ENCODE data around the gene KIF6. TPM values are rescaled to one million over a fixed set of nuclear protein-coding genes. Genes with fewer than 3 reads are reported as not detected.
"Not testable (repeated sequence)": the region's sequence is repeated elsewhere in the genome, so short reads cannot be mapped to it uniquely, and the experiment has no call there.

Gene KIF6
- total RNA-seq, 2 experiments from 2014 or later, result 0.62 to 0.96 TPM

GRCh38 chr6:39746795-39747194 lies 21.6 kb upstream of the KIF6 start:
- Mint-ChIP-seq H3K27ac (no peak overlapping the region), H3K36me3 (peaks cover 2% of the 10 kb centered on the region), H3K4me3 (no peak overlapping the region), H3K4me1 (no peaks in the 10 kb centered on the region), H3K27me3 (peaks cover 10% of the 10 kb centered on the region), H3K9me3 (peaks cover 2% of the 10 kb centered on the region)
- no peak for DNase-seq

DNA sequence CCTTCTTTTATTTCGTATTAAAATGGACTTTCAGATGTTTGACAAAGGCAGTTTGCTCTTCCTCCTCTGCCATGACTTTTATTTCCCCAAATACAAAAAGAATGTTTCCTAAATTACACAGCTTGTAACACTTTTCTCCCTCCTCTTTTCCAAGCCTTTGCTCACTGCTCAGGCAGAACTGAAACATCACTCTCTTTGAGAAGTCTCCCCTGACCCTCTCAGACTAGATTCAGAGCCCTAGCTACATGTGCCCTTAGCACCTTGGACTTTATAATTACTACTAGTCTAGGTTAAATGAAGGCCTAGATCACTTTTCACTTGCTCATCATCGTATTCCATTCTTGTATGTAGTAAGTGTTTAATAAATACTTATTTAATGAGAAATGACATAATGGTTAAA lies 8.5 kb upstream of the KIF6 start:
- H3K36me3 Mint-ChIP-seq, result peaks cover 4% of the 10 kb centered on the region
- peaks cover 7% of the 10 kb centered on the region for H3K9me3 Mint-ChIP-seq
- H3K27ac Mint-ChIP-seq, result no peak overlapping the region
- no peak overlapping the region for H3K4me3 Mint-ChIP-seq
- H3K27me3 Mint-ChIP-seq, result peaks cover 26% of the 10 kb centered on the region
- no peak for DNase-seq
- H3K4me1 Mint-ChIP-seq, result no peaks in the 10 kb centered on the region

- H3K27ac Mint-ChIP-seq, result no peak overlapping the region
- H3K9me3 Mint-ChIP-seq, result no peaks in the 10 kb centered on the region
- H3K36me3 Mint-ChIP-seq, result no peaks in the 10 kb centered on the region
- no peak overlapping the region for H3K4me3 Mint-ChIP-seq
- no peaks in the 10 kb centered on the region for H3K4me1 Mint-ChIP-seq
- peaks cover 22% of the 10 kb centered on the region for H3K27me3 Mint-ChIP-seq
- DNase-seq, result no peak
Observed at GRCh38 chr6:39731565-39731964, 6.4 kb upstream of the KIF6 start.

DNA sequence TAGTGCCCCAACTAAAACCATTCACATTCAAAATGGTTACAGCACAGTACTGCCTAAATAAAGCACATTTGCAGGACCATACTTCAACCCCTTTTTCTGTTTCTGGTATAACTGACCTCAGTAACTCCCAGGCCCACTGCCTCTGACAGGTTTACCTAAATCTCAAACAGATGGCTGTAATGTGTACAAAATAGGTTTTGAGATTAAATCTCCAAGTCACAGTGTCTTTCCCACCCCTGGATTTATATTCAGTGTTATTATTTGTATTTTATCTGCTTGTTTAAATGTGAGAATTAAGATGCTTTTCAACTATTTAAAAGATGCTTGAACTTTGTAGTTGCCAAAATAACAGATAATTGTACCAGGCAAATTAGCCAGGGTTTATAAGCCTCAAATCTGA lies 4.7 kb upstream of the KIF6 start:
- Mint-ChIP-seq H3K4me3 (no peak overlapping the region), H3K27ac (no peak overlapping the region), H3K36me3 (no peaks in the 10 kb centered on the region), H3K4me1 (no peaks in the 10 kb centered on the region), H3K27me3 (peaks cover 18% of the 10 kb centered on the region), H3K9me3 (no peaks in the 10 kb centered on the region)
- no peak for DNase-seq

GRCh38 chr6:39725632-39725997 lies 407 bp upstream of the KIF6 start:
- no peak overlapping the region for H3K27ac Mint-ChIP-seq
- H3K4me3 Mint-ChIP-seq, result peak overlapping the region; percentile 95
- no peak for DNase-seq
- no peaks in the 10 kb centered on the region for H3K36me3 Mint-ChIP-seq
- H3K27me3 Mint-ChIP-seq, result no peaks in the 10 kb centered on the region
- no peaks in the 10 kb centered on the region for H3K9me3 Mint-ChIP-seq
- peaks cover 3% of the 10 kb centered on the region for H3K4me1 Mint-ChIP-seq

- H3K4me1 Mint-ChIP-seq, H3K9me3 Mint-ChIP-seq, H3K36me3 Mint-ChIP-seq, H3K27me3 Mint-ChIP-seq, DNase-seq, H3K27ac Mint-ChIP-seq, H3K4me3 Mint-ChIP-seq: not testable (repeated sequence)
Observed at GRCh38 chr6:39723350-39723749, 1.9 kb downstream of the KIF6 start.

DNA sequence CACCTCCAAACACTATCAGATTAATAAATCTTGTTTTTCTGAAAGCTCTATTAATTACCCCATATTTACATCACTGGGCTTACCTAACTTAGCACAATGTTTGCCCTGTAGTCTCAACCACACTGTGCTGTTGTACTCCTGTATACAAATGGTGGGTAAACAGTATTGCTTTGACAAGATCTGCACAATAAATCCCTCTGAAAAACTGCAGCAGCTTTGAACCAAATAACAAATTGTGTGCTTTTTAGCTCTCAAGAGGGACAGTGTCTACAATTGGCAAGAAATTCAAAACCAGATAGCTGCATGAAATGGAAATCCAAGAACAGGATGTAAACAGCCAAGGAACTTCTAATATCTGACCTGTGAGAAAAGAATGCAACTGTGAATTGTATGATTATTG lies 10.4 kb downstream of the KIF6 start:
- no peak for DNase-seq
- Mint-ChIP-seq H3K4me1 (no peaks in the 10 kb centered on the region), H3K27me3 (no peaks in the 10 kb centered on the region), H3K9me3 (no peaks in the 10 kb centered on the region), H3K36me3 (no peaks in the 10 kb centered on the region), H3K4me3 (no peak overlapping the region), H3K27ac (no peak overlapping the region)

DNA sequence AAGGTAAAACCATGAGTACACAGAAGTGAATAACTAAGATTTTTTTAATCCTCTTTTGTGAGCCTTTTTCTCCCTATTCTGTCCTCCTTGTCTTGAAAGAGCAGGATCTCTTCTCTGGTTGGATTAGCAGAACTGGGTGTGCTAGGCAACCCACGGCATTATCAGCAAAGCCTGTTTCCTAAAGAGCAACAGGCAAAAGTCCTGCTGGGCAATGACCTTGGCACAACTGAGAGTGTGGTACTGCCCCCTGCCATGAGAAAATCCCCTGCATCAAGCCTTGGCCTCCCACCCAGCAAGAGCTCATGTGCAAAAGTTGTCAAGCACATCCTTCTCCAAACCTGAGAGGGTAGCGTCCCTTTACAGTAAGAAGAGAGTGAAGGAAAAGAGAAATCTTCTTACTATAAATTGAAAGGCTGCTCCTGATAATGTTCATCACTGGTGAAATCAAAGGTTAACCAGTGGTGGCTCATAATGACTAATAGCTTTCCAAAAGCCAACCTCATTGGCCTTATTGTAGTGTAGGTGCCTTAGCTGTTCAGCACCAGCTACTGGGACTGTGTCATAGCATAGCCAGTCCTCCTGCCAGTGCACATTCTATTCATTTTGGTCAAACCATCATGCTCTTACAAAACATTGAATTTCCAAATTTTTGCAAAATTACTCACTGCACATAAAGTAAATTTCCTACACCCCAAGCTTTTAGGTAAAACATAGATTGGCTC lies 17.1 kb downstream of the KIF6 start:
- no peak overlapping the region for H3K4me3 Mint-ChIP-seq
- H3K36me3 Mint-ChIP-seq, result no peaks in the 10 kb centered on the region
- no peak overlapping the region for H3K27ac Mint-ChIP-seq
- no peaks in the 10 kb centered on the region for H3K9me3 Mint-ChIP-seq
- no peak for DNase-seq
- peaks cover 3% of the 10 kb centered on the region for H3K27me3 Mint-ChIP-seq
- no peaks in the 10 kb centered on the region for H3K4me1 Mint-ChIP-seq

- Mint-ChIP-seq H3K27ac (no peak overlapping the region), H3K4me1 (no peaks in the 10 kb centered on the region), H3K36me3 (no peaks in the 10 kb centered on the region), H3K27me3 (peaks cover 6% of the 10 kb centered on the region), H3K4me3 (no peak overlapping the region), H3K9me3 (no peaks in the 10 kb centered on the region)
- no peak for DNase-seq
Observed at GRCh38 chr6:39706819-39707335, 18.3 kb downstream of the KIF6 start.

DNA sequence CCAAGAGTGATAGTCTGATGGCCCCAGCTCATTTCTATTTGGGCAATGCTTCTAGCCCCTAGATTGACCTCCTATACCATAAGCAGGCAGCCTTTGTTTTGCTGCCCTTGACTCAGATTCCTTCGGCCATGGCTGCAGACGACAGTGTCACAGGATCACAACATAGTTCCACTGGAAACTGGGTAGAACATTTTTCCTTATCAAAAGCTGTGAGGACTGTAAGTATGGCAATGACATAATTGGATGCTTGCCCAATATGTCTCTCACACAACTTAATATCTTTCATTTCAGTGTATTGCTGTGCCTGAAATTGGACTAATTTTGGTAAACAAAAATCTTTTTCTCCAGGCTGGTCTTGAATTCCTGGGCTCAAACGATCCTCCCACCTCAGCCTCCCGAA lies 22.9 kb downstream of the KIF6 start:
- DNase-seq, result no peak
- H3K4me1 Mint-ChIP-seq, result no peaks in the 10 kb centered on the region
- H3K36me3 Mint-ChIP-seq, result no peaks in the 10 kb centered on the region
- no peaks in the 10 kb centered on the region for H3K9me3 Mint-ChIP-seq
- H3K4me3 Mint-ChIP-seq, result no peak overlapping the region
- peaks cover 4% of the 10 kb centered on the region for H3K27me3 Mint-ChIP-seq
- no peak overlapping the region for H3K27ac Mint-ChIP-seq

- Mint-ChIP-seq H3K36me3 (no peaks in the 10 kb centered on the region), H3K4me3 (no peak overlapping the region), H3K9me3 (peaks cover 1% of the 10 kb centered on the region), H3K4me1 (no peaks in the 10 kb centered on the region), H3K27me3 (peaks cover 10% of the 10 kb centered on the region), H3K27ac (no peak overlapping the region)
- DNase-seq, result no peak
Observed at GRCh38 chr6:39700362-39700761, 24.8 kb downstream of the KIF6 start.

- H3K27ac Mint-ChIP-seq, result no peak overlapping the region
- peaks cover 18% of the 10 kb centered on the region for H3K27me3 Mint-ChIP-seq
- H3K4me1 Mint-ChIP-seq, result no peaks in the 10 kb centered on the region
- H3K9me3 Mint-ChIP-seq, result peaks cover 1% of the 10 kb centered on the region
- no peaks in the 10 kb centered on the region for H3K36me3 Mint-ChIP-seq
- DNase-seq, result no peak
- no peak overlapping the region for H3K4me3 Mint-ChIP-seq
Observed at GRCh38 chr6:39698789-39699188, 26.4 kb downstream of the KIF6 start.

DNA sequence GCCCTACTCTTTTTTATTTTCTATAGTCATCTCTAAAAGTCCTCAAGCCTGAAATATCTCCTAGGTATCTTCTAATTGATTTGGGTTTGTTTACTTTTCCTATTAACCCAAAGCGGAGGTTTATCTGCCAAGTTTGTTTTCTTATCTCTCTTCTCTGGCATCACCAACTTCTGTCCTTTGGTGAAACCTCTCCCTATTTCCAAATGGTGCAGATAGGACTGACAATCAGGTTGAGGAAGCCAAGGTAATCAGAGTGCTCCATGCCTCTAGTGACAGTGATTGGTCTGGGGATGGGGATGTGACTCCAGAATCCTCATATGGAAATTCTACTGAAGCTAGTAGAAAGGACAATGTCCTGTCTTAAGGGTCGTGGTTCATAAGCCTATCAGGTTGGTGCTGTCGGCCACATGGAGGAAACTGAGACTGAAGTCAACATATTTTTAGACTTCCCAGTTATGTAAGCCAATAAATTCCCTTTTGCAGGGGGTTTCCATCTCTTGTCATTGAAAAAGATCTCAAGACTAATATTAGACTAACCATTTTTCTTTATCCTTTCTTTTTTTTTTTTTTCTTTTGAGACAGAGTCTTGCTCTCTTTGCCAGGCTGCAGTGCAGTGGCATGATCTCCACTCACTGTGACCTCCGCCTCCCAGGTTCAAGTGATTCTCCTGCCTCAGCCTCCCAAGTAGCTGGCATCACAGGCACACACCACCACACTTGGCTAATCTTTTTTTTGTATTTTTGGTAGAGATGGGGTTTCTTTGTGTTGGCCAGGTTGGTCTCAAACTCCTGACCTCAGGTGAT lies 28.0 kb downstream of the KIF6 start:
- Mint-ChIP-seq H3K27ac (no peak overlapping the region), H3K27me3 (peaks cover 19% of the 10 kb centered on the region), H3K4me3 (no peak overlapping the region), H3K36me3 (no peaks in the 10 kb centered on the region), H3K4me1 (no peaks in the 10 kb centered on the region), H3K9me3 (peaks cover 1% of the 10 kb centered on the region)
- DNase-seq, result no peak

DNA sequence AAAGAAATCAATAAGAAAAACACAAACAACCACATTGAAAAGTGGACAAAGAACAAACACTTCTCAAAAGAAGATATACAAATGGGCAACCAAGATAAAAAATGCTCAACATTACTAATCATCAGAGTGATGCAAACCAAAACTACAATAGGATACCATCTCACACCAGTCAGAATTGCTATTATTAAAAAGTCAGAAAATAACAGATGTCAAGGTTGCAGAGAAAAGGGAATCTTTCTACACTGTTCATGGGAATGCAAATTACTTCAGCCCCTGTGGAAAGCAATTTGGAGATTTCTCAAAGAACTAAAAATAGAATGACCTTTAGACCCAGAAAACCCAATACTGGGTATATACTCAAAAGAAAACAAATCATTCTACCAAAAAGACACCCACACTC lies 29.8 kb downstream of the KIF6 start:
- Mint-ChIP-seq H3K4me3 (no peak overlapping the region), H3K27me3 (peaks cover 24% of the 10 kb centered on the region), H3K36me3 (no peaks in the 10 kb centered on the region), H3K4me1 (no peaks in the 10 kb centered on the region), H3K27ac (no peak overlapping the region), H3K9me3 (peaks cover 1% of the 10 kb centered on the region)
- no peak for DNase-seq

DNA sequence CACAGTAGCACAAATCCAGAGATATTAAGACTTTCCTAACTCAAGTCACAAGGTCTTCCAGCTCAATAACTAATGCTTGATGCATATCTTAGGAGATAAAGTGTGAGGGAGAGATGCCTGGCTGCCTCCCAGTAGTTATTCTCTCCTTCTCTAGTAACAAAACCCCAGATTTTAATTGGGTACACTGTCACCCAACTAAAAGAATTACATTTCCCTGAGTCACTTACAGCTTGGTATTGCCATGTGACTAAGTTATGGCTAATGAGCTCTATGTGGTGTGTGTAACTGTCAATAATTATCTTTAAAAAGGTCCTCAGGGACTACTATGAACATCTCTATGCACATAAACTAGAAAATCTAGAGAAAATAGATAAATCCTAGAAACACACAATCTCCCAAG lies 32.0 kb downstream of the KIF6 start:
- Mint-ChIP-seq H3K36me3 (no peaks in the 10 kb centered on the region), H3K27me3 (peaks cover 32% of the 10 kb centered on the region), H3K4me3 (no peak overlapping the region), H3K4me1 (no peaks in the 10 kb centered on the region), H3K27ac (no peak overlapping the region), H3K9me3 (peaks cover 1% of the 10 kb centered on the region)
- no peak for DNase-seq

DNA sequence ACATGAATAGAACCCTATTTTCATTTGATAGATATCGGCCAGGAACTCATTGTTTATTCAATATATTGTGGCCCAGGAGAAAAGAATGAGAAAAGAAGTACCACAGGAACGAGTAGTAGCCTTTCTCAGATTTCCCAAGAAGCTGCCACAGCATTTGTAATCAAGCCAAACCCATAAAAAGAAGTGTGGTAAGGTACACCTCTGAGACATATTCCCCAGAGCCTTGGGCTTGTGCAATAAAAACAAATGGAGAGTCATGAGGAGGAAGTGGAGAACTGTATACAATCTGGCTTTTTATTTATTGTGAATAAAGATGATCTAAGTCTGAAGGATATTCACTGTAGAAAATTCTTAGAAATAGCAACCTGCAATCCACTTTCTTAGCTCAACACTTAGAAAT lies 36.7 kb downstream of the KIF6 start:
- DNase-seq, result no peak
- Mint-ChIP-seq H3K27me3 (peaks cover 39% of the 10 kb centered on the region), H3K27ac (no peak overlapping the region), H3K4me3 (no peak overlapping the region), H3K9me3 (no peaks in the 10 kb centered on the region), H3K36me3 (no peaks in the 10 kb centered on the region), H3K4me1 (no peaks in the 10 kb centered on the region)

Data from activated naive CD8-positive, alpha-beta T cell treated with anti-CD3 and anti-CD28 coated beads for 36 hours (primary cell).